Upper lobe of left lung (tissue), 4 donors: ENCODE results near the gene MUC16.

Experiments
- CTCF ChIP-seq, 6 experiments: fragments of 450-650 bp in 4 of 6; fragments of 200-600 bp in 2 of 6; sonication (generic) in 2 of 6; IDR thresholded peaks; one replicate each; pipeline ENCODE4 v1.5.1; 2016 to 2019; ENCODE audit warnings: antibody characterized with exemption in 6 of 6
- POLR2AphosphoS5 ChIP-seq, 2 donors: sonication (generic); formaldehyde crosslinking; IDR thresholded peaks; one replicate each; pipeline ENCODE4 v1.5.1; 2017; ENCODE audit warnings: antibody characterized with exemption in 2 of 2

GRCh38 chr19:8973501-8974091 is 36.6 kb downstream of the MUC16 start:
- TF ChIP-seq POLR2AphosphoS5 (IDR thresholded peaks at IDR 0.05) = no peak
- no peak for TF ChIP-seq CTCF (IDR thresholded peaks at IDR 0.05)
